Stomach (tissue), 4 donors: ENCODE measurements around the gene NACA2.

Experiments used
- CTCF ChIP-seq, 7 experiments: fragments of 450-650 bp in 4 of 7; fragments of 200-600 bp in 3 of 7; sonication (generic) in 3 of 7; IDR thresholded peaks; one replicate each; pipeline ENCODE4 v1.5.1; 2016 to 2019; ENCODE audit warnings: antibody characterized with exemption in 7 of 7, control low read depth in 2 of 7, mild to moderate bottlenecking in 1 of 7
- POLR2AphosphoS5 ChIP-seq, 3 donors: sonication (generic); formaldehyde crosslinking; IDR thresholded peaks; one replicate each; pipeline ENCODE4 v1.6.1; 2016; ENCODE audit warnings: antibody characterized with exemption in 3 of 3

GRCh38 chr17:61634011-61634539 lies 43.1 kb upstream of the NACA2 start:
- no peak for TF ChIP-seq POLR2AphosphoS5 (IDR thresholded peaks at IDR 0.05)
- TF ChIP-seq CTCF (IDR thresholded peaks at IDR 0.05) = no peak
